GM21447 (cell line): Measurements from ENCODE around the gene SNCA.

Experiments
- ATAC-seq: cut with Tn5 transposase; IDR thresholded peaks from one replicate; pipeline ENCODE4 v1.9.1; 2021; ENCODE audit not compliant: unreplicated experiment

Gene SNCA

DNA sequence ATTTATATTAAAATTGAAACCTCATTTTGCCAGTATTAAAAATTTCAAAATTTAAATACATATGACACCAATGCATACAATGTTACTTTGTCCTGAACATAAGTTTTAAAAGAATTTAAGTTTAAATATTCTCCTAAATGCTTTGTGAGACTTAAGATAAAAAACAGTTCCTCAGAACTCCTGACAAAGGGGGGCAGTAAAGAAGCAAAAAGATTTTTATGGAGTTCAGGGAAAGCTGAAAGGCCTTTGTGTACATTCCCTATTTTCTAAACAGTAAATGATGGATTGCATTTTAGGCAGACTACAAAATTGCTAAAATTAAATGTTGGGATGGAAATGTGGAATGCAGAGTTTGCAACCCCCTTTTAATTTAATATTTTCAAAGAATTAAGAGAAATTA lies 81.7 kb downstream of the SNCA start:
- ATAC-seq, result no peak

DNA sequence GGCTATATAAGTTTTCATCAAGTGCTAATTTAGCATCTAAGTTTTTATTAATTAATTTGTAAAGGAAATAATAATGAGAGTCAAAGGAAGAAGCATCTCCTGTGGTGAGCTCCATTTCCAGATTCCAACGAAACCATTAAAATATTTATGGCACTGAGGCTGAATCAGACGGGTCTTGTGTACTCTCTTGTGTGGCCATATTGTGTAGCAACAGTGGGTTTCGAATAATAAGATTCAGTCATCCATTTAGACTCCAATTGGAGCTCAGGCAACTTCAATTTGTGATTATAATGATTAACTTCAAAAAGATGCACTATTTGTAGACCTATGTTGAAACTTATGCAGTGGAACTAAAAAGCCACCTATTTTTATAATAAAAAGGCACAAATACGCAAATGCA lies 82.4 kb downstream of the SNCA start:
- no peak for ATAC-seq

DNA sequence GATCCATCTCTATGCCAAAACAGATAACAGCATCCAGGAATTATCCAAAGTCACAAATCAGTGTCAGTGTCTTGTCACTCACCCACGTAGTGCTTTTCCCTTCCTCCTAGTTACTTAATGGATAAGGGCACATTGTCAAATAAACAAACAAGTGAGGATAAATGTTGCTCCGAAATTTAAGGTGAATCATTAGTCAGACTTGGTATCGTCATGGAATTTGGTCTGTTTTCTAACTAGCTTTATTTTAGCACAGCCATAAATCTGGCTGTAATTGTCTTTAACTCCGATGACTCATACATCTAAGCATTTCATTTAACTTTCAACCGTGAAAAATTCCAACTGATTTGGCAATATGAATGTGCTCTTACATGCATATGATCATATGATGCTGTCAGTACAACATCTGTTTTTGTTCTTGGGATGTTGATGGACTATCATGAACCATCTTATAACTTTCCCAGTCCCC lies 83.3 kb downstream of the SNCA start:
- no peak for ATAC-seq

DNA sequence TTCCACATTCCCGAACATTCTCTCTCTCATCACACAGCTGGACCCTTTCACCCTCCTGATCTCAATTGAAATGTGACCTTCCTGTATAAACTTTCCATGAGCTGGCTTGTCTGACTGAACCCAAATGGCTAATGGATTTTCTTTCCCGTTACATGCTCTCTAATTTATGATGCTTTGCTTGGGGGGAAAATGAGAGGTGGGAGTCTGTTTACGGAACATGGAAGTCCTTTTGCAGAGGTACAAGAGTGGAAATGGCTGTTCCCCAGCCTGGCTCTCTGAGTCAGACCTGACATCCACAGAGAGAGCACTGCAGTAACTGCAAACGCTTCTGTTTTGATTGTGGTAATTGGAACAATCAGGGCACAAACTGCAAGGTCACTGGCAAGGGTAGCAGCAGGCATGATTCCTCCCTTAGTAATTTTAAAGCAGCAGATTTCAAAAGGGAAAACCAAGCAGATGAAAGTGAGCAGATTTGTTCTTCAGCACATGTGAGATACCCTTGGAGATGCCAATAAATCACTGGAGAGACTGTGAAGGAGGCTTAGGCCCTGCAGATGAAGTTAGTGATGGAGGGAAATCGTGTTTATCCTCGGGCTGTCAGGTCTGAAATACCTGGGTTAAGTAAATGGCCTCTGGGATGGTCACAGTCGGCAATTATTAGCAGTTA lies 83.9 kb downstream of the SNCA start:
- ATAC-seq, result no peak

DNA sequence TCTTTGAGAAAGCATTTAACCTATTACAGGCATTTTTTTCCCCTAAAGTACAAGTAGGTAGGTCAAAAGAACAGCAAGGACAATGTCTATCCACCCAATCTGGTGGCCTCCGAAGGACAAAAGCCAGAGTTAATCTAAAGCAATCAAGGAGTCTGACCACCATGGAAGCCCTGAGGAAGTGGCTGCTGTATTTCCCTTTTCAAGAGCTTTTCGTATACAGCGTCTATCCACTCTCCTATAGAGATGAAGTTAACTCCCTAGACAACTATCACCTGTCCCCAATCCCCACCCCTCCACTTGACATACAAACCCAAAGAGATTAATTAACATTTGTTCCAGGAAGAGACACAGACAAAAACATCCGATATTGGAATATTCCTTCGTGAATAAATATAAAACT lies 85.5 kb downstream of the SNCA start:
- no peak for ATAC-seq

DNA sequence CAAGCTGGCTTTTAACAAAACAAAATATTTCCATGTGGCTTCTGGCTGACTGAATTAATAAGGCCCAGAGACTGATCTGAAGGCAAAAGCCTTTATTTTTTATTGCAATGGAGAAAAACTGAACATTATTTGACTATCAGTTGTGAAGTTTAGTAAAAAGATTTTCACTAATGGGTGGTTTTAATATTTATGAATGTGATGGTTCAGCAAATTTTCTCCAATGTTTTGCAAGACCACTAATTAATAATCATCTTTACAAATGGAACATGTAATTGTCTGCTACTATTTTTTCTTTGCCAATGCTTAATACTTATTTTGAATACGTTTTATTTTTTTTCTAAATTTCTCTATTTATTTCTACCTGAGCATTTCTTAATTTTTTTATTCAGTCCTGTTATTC lies 90.6 kb downstream of the SNCA start:
- ATAC-seq, result no peak

DNA sequence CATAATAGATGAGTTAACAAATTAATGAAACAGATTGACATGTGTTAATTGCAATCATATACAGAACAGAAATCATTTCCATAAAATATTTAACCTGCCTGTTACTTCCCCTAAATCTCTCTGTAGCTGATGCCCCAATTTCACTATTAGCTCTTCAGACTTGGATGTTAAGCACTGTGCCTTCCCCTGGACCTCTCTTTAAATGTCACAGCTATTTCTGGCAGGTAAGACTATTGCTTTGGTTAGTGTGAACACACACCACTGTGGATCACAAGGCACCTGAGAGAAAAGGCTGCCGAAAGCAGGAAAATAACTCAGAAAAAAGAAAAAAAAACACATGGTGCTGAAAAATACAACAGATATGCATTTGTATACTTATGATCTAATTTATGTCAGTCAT lies 91.3 kb downstream of the SNCA start:
- no peak for ATAC-seq

DNA sequence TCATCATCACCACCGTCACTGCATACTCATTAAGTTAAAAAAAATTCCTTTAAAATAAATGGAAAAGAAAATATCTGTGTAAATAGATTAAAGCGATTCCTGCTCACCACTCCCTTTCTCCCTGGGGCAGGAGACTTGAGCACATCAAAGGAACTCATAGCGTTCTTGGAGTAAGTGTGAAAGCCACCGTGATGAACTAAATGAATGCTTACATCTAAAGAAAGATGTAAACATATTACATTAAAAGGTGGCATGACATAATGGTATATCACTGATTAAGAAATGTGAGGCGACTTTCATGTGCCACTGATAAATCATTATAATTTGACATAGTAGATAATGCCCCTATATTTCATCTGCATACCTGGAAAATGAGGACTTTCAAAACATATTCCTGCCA lies 92.0 kb downstream of the SNCA start:
- no peak for ATAC-seq

DNA sequence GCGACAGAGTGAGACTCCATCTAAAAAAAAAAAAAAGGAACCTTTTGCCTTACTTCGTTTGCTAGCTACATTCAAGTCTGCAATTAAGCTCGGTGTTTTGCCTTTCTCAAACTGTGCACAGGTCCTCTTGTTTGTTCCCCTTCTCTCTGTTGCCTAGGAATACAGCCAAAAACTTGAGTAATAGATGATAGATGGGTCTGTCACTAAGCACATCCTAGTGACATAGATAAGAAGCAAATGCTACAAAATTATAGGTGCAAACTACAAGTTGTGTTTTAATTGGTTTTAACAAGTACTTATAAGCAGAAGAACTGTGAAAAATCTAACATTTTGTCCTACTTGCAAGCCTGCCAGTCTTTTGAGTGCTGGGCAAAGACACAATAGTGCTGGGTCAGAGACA lies 95.2 kb downstream of the SNCA start:
- ATAC-seq, result no peak

DNA sequence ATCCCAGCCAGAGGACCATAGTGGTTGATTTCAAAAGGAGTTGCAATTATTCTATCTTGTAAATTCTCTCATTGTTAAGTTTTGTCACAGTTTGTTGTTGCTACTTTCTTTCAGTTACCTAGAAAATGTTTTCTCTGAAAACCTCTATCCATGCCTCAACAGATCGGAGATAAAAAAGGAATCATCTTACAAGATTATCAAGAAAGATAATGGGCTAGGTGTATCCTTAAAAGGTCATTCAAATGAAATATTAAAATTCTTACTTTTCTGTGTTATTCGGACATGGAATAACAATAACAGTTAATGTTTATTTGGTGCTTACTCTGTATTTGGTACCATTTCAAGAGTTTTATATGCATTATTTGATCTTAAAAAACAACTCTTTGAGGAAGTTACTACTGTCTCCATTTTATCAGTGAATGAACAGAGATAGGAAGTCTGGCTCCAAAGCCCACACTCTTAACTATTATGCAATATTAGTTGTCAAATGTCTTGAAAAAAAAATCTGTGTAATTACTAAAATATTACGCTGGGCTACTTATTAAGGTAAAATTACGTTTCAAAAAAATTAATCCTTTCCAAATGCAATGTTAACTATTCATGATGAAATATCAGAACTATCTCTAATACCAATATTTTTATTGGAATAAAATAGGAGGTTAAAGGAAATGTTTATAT lies 97.5 kb downstream of the SNCA start:
- ATAC-seq, result no peak

DNA sequence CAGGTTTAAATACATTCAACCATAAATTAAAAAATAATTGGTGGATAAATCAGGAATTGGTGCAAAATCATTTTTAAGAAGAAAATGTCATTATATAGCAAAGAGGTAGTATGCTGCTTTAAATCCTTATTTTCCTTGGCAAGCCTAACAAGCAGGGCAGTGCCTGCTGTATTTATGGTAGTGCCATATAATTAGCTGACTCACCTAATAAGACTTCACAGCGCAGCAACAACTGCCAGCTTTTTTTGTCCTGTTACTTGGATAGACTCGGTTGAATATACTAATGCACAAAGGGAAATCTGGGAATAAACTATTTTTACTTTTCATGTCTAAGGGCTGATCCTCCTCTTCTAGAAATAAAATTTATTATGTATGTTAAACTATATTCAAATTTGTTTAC lies 99.1 kb downstream of the SNCA start:
- ATAC-seq, result no peak

DNA sequence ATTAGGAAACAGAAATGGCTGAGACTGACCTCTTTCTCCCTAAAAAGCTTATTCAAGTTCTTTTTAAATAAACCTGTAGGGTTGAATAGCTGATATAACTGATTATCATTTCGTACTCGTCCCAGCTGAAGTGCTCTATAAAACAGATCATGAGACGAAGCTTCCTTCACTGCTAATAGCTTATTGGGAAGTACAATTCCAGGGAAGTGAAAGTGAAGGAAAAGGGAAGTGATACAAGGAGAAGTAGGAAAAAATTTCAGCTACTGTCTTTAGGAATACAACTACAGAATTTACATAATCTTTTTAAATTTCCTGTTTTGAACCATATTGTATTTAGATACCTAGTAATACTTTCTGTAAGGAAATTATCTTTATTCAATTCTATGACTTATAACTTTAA lies 103.0 kb downstream of the SNCA start:
- ATAC-seq, result no peak

DNA sequence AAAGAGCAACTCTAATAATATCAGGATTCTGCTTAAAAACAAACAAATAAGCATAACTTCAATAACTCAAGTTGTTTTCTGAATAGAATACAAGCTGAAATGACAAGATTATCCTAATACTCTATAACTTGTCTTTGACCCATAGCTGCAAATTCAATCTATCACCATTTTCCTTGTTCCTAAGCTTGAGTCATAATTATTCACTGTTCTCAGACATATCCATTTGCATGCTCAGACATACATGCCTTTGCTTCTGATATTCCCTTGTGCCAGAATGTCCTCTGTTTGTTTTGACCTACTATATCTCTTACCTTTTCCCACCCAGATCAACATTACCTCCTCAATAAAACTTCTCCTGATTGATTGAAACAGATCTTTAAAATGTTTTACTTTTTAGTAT lies 109.7 kb downstream of the SNCA start:
- ATAC-seq, result no peak

DNA sequence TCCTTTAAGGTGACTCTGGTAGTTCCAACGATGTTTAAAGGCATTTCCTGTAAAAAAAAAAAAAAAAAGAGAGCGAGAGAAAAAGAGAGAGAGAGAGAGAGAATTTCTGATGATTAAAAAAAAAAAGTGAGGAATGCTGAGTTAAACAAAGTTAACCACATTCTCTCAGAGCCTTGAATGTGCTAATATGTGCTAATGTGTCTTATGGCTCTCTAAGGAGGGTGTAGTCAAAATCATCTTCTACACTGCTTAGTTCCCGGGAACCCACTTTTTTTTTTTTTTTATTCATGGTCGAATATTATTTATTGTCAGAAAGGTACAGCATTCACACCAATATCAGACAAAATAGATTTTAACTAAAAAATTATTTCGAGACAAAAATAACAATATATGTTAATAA lies 111.7 kb downstream of the SNCA start:
- ATAC-seq, result no peak

DNA sequence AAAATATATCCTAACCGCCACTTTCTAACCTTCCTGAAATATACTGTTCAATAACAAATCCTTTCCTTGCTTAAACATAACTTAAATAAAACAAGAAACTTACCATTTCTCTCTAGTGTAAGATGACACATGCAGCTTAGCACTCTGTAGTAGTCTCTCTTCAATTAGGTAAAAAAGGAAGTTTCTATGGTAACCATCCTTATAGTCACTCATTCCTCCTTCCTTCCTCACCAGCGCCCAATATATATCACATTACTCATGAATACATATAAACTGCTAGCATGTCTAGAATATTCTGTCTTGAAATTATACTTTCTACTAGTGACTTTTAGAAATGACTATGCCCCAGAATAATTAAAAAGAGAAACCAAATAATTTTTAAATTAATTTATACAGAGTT lies 112.2 kb downstream of the SNCA start:
- no peak for ATAC-seq

DNA sequence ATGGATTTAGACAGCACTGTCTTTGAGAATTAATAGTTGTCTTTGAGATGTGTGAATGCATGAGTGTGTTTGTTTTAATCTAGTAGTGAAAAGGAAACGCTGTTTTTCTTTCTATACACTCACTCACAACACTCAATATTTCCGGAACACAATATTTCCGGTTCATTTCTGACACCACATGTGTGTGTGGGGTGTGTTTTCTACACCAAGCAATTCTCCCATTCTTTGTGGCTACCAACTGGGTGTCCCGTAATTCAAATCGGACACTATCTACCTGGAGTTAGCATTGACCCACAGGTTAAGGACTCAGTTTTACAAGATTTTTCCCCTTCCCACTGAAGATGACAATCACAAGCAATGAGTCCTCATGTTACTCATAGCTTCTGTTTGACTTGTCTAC lies 113.9 kb downstream of the SNCA start:
- no peak for ATAC-seq

DNA sequence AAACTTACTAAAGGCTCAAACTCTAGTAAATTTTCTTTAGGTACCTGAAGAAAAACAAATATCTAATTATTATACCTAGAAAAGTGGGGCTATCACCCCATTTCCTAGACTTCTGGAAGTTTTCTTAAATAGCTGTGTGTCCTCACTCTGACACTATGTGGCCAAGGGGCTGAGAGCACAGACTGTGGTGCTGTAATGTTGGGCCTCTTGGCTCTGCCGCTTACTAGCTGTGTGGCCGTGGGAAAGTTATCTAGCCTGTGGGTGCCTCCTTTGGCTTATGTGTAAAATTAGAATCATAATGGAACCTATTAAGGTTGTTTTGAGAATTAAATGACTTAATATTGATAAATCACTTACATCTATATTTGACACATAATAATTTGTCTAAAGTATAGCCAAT lies 114.4 kb downstream of the SNCA start:
- no peak for ATAC-seq

DNA sequence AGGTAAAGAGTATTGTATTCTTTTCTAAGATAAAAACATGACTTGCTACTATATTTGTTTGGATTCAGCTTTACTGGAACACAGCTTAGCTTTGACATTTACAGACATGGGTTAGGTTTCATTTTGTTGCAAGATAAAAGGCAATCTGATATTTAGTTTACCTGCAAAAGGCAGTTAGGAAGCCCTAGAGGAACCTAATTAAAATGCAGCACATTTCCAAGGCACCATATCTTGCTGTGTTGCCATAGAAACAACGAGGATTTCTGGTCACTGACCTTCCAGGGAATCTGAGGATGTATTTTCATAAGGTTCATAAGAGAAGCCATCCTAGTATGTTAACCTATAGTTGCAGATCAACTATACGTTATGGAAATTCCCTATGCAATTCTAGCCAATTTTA lies 116.0 kb downstream of the SNCA start:
- ATAC-seq, result no peak

DNA sequence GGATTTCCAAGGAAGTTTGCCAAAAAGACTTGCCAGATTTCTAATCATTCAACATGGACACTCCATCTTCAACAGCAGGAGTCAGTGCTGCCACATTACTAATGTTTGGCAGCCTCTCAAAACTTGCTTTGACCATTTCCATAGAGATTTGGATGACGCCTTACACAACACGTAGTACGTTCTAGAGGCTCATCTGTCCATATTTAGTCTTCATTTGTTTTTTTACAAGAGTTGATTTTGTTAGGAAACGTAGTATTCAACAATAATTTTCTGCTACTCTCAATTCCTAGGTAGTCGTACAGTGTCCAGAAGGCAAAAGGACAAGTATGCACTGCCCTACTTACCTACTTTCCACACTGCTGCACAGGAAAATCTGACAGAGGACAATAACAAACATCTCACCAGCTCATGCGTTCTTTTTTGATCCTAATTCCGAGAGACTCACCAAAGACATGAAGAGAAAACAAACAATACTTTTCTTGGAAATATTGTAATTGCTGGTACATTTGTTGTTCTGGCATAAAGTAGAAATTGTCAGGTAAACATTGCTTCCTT lies 117.3 kb downstream of the SNCA start:
- no peak for ATAC-seq

DNA sequence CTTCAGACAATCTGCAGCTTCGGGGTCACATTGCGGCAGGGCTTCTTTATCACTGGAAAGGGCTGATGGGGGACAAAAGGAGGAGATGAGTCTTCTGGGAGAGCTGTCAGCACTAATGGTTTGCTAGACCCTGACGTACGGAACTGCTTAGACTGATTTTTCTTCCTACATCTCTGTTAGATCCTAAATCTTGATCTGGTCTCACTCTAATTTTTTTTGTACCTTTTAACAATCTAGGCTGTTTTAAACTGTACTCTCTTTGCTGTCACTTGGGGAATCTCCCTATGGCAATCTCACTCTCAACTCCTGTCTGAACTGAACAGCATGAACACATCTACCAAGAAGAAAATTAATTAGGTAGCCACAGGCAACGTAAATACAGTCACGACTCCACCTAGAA lies 120.1 kb downstream of the SNCA start:
- ATAC-seq, result no peak

DNA sequence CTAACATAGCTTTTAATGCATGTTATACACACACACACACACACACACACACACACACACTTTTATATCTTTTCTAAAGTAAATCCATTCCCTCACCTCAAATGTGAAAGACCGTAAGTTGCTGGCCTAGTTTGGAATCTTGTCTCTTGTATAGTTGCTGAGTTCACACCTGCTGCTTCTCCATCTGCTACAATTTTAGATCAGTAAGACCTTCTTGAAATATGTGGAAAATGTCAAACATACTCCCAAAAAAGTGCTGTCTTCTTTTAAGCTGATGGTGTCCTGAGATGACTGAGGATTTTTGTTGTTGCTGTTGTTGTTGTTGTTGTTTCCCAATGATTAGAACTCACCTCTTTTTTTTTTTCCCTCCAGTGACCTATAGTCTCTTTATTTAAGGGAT lies 121.3 kb downstream of the SNCA start:
- ATAC-seq, result no peak

DNA sequence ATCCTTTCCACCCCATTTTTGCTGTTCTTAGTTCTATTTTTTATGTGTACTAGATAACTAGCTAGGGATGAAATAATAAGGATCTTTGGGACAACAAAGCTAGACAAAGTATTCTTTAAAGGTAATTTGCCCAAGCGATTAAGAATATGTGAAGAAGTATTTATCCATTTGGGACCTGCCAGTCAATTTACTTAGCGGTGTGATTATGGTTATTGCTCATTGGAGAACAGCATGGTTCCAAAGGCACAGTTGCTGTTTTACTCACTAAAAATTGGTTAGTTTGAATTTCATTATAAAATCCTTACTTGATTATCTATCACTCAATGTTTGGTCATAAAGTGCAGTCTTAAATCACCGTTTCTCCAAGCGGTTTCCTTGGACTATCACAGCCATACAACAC lies 124.1 kb downstream of the SNCA start:
- ATAC-seq, result no peak

DNA sequence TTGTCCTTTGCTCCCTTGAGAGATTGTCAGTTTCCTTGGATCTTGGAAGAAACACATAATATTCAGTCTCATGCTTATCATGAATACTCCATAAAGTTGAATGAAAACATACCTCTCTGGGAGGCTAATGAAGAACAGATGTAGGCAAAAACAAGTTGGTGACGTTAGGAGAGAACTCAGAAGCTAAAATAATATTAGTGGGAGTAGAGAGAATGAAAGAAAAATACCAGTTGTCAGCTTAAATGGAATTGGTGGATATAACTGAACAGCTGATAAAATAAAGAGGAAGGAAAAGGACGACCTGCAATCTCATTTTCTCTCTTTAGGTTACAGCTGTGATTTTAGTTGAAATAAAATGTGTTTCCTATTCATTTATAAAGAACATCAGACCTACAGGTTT lies 124.8 kb downstream of the SNCA start:
- ATAC-seq, result no peak
